ENCODE data around the gene CTAG1B.
"Not testable (repeated sequence)": the region's sequence is repeated elsewhere in the genome, so short reads cannot be mapped to it uniquely, and the experiment has no call there.

DNA sequence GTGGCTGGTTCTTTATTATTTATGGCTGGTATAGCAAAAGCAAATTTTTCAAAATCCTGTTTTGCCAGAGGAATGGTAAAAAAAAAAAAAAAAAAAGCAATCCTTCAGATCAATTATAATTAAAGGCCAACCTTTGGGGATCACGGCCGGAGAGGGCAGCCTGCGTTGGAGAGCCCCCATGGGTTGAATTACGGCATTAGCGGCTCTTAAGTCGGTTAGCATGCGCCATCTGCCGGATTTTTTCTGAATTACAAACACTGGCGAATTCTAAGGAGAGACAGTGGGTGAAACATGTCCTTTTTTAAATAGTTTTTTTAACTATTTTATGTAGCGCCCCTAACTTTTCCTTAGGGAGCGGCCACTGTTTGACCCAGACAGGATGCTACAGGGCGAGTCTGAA is 5.5 kb downstream of the CTAG1B start:
- not testable (repeated sequence) for TF ChIP-seq ZNF174, ZNF629 (tag by site-specific recombination; IDR thresholded peaks at IDR 0.05)

Data from HEK293 (cell line).